GM18505 (cell line): ENCODE data around the gene AUTS2.

Experiments used
- ATAC-seq: cut with Tn5 transposase; IDR thresholded peaks from one replicate; pipeline ENCODE4 v1.9.1; 2021; ENCODE audit not compliant: unreplicated experiment
- POLR2A ChIP-seq: IDR thresholded peaks from 4 replicates; pipeline ENCODE4 v1.6.1; 2011; ENCODE audit warnings: borderline replicate concordance; ENCODE audit not compliant: insufficient read depth, insufficient read length; ENCODE audit errors: extremely low read depth

AUTS2 gene

GRCh38 chr7:69910150-69910549 lies 311.9 kb downstream of the AUTS2 start:
- no peak for TF ChIP-seq POLR2A
- no peak for ATAC-seq

DNA sequence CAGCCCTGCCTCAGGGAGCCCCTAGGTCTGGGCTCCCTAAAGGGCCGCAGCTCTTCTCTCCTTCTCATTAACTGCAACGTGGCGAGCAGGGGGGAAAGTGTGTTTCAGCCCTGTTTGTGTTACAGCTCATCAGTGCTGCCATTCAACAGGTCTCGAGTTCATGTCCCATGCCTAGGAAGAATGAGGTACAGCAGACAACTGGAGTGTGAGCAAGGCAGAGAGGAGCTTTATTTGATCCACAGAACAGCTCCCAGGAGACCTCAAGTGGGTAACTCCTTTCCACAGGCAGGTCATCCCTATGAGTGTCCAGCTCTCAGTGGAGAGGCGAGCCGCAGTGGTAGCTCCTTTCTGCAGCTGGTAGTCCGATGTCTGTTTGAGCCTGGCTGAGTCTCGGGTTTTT lies 313.1 kb downstream of the AUTS2 start:
- ATAC-seq, result no peak

GRCh38 chr7:69912141-69912540 lies 313.9 kb downstream of the AUTS2 start:
- TF ChIP-seq POLR2A, result no peak
- ATAC-seq, result no peak

More for the DNA sequence above, 313.1 kb downstream of the AUTS2 start:
- no peak for TF ChIP-seq POLR2A

GRCh38 chr7:69912846-69913245 lies 314.6 kb downstream of the AUTS2 start:
- no peak for TF ChIP-seq POLR2A
- no peak for ATAC-seq

DNA sequence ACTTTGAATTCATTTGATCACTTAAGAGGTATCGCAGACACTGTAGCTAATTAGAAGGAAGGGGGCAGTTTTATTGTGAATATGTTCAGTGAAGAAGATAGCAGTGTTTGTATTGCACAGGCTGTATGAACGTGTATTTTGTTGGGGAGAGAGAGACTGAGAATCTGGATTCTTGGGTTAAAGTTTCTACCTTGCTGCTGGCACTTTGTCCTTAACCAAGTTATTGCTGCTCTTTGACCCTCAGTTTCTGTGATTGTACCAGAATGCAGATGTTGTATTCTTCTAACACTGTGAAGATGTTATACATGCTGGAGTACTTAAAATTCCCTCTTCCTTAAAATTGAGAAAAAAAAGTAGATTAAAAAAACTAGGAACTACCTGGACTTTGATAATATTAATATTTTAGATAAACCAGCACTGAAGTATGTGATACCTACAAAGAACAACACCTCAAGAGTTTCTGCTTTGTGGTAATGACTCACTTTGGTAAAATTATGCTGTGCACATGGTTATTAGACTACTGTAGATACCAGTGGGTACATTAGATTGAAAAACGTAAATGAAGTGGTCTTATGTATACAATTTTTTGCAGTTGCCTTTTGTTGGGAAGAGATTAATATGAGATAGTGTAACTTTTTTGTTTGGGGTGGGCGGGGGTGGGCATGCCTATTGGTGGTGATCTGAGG lies 321.3 kb downstream of the AUTS2 start:
- no peak for TF ChIP-seq POLR2A
- ATAC-seq, result no peak

- TF ChIP-seq POLR2A, result no peak
- no peak for ATAC-seq
These were observed 322.5 kb downstream of the AUTS2 start for GRCh38 chr7:69920797-69921196.

- no peak for TF ChIP-seq POLR2A
- ATAC-seq, result peak; percentile 76
These were observed 323.9 kb downstream of the AUTS2 start for GRCh38 chr7:69922026-69922803.

DNA sequence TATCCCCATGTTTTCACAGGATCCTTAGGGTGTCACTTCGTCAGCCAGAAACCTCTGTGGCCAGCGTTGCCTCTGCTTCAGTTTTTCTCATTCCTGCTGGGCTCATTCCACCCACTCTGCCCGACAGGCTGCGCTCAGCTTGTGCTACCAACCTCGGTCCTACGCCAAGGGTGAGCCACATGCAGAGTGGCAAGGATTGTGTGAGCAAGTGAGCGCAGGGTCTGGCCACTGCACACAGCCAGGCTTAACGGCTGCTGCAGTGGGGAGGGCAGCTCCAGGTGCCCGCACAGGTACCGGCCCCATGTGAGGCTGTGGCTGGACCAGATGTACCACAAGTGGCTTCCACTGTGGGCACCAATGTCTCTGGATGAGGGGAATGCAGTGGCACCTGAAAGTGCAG lies 329.2 kb downstream of the AUTS2 start:
- ATAC-seq, result no peak
- no peak for TF ChIP-seq POLR2A

- no peak for ATAC-seq
- TF ChIP-seq POLR2A, result no peak
These were observed 330.3 kb downstream of the AUTS2 start for GRCh38 chr7:69928621-69929020.

DNA sequence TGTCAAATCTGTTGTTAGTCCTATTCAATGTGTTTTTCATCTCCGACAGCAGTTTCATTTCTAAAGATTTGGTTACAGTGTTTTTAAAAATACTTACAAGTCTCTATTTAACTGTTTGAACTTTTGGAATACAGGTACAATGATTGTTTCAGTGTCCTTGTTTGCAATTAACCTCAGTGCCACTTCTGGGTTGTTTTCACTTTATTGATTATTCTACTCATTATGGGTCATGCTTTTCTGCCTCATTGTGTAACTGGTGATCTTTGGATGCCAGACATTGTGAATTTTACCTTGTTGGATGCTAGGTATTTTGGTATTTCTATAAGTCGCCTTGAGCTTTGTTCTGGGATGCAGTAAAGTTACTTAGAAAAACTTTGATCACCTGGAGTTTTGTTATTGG lies 331.3 kb downstream of the AUTS2 start:
- no peak for ATAC-seq
- TF ChIP-seq POLR2A, result no peak

GRCh38 chr7:69932034-69932628 lies 333.9 kb downstream of the AUTS2 start:
- no peak for ATAC-seq
- no peak for TF ChIP-seq POLR2A

- TF ChIP-seq POLR2A, result no peak
- ATAC-seq, result no peak
These were observed 336.0 kb downstream of the AUTS2 start for GRCh38 chr7:69934144-69934903.

DNA sequence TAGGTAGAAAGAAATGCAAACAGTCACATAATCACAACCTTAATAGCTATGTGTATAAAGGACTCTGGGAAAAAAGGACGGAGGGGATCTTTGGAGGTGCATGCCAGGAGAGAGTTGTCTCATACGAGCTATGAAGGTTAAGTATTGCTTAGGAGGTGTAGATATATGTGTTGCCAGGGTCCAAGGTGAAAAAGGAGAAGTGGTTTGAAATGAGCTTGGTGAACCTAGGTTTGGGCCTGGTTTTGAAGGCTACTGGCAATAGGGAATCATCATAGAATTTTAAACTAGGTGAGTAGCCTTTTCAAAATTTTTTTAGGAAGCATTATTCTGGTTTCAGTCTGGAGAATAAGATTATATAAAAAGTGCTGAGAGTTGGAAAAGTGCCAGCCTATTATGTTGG lies 336.8 kb downstream of the AUTS2 start:
- no peak for ATAC-seq
- TF ChIP-seq POLR2A, result no peak
